HepG2 (cell line): ENCODE measurements around the gene C2CD2. TPM values are rescaled to one million over a fixed set of nuclear protein-coding genes. Genes with fewer than 3 reads are reported as not detected.

ENCODE experiments used
- ATAC-seq: fragments of 200-7000 bp; cut with Tn5 transposase; 3 replicates; pipeline ENCODE4 v1.9.1; 2020; ENCODE audit warnings: mild to moderate bottlenecking, moderate library complexity
- Bru-seq: library from RNA; stranded (reverse); fragments of 400-500 nt; gene quantifications from one replicate; lab custom pipeline; 2021; lab: Mats Ljungman, UMichigan
- BruChase-seq, 2 experiments: library from RNA; stranded (reverse); fragments of 400-500 nt; gene quantifications; one replicate each; lab custom pipeline; 2021; lab: Mats Ljungman, UMichigan
- BruUV-seq: library from RNA; stranded (reverse); fragments of 400-500 nt; replicated peaks from 2 replicates; lab custom pipeline; 2021; lab: Mats Ljungman, UMichigan
- CTCF ChIA-PET: fragments of 300-600 bp; formaldehyde crosslinking; extraction: SDS; loops from one replicate; lab custom pipeline; 2021; ENCODE audit warnings: low total read pairs, inconsistent platforms, low intra/inter-chr PET ratio; lab: Yijun Ruan, JAX
- POLR2A ChIA-PET: fragments of 350-600 bp; sonication (Branson Sonifier 250); formaldehyde crosslinking; loops from one replicate; lab custom pipeline; 2020; ENCODE audit warnings: antibody characterized with exemption, inconsistent platforms; lab: Yijun Ruan, JAX
- DNase-seq: peaks from one replicate; pipeline ENCODE4 v3.0.0-alpha.2; 2015; ENCODE audit warnings: low spot score
- FAIRE-seq: peaks from 3 replicates; lab custom pipeline; 2011; peaks lifted over from hg19 to GRCh38; lab: Jason Lieb, UNC
- H2AFZ ChIP-seq: one replicate; pipeline ENCODE4 v1.6.1; 2011; ENCODE audit warnings: low read length, inconsistent platforms
- H3K27ac ChIP-seq: fragments of 300-600 bp; 3 replicates; pipeline ENCODE4 v1.8.0; 2011; ENCODE audit warnings: mixed run types, mild to moderate bottlenecking, mixed read lengths, low read length, inconsistent platforms; ENCODE audit not compliant: insufficient read depth; ENCODE audit errors: extremely low read length
- H3K27me3 ChIP-seq, 2 experiments: fragments of 200-600 bp in 1 of 2; 2 replicates in 1 of 2; 3 replicates in 1 of 2; pipeline versions ENCODE4 v1.6.0 to v1.8.0; 2011; ENCODE audit warnings: low read length in 2 of 2, mild to moderate bottlenecking in 2 of 2, moderate library complexity in 2 of 2, inconsistent platforms in 1 of 2; ENCODE audit not compliant: insufficient read depth in 2 of 2, control insufficient read depth in 1 of 2
- H3K36me3 ChIP-seq, 2 experiments: fragments of 200-600 bp in 1 of 2; replicated peaks in 1 of 2; 2 replicates in 1 of 2; 3 replicates in 1 of 2; pipeline versions ENCODE4 v1.5.1 to v1.8.0; 2011; ENCODE audit warnings: low read length in 2 of 2, inconsistent platforms in 1 of 2; ENCODE audit not compliant: insufficient read depth in 2 of 2, control insufficient read depth in 1 of 2
- H3K4me1 ChIP-seq: 2 replicates; pipeline ENCODE4 v1.5.1; 2012; ENCODE audit warnings: low read length, inconsistent platforms; ENCODE audit not compliant: insufficient read depth
- H3K4me2 ChIP-seq: 2 replicates; pipeline ENCODE4 v1.6.0; 2011; ENCODE audit warnings: low read depth, low read length, inconsistent platforms
- H3K4me3 ChIP-seq, 3 experiments: fragments of 200-600 bp in 1 of 3; sonication (generic), shearing (Covaris generic) in 1 of 3; replicated peaks in 1 of 3; 2 replicates each; pipeline ENCODE4 v1.5.1; 2011 to 2016; ENCODE audit warnings: low read length in 3 of 3, inconsistent platforms in 2 of 3, low read depth in 2 of 3, mild to moderate bottlenecking in 2 of 3, control low read depth in 1 of 3, mixed read lengths in 1 of 3; ENCODE audit not compliant: insufficient read depth in 1 of 3
- H3K79me2 ChIP-seq: one replicate; pipeline ENCODE4 v1.6.1; 2011; ENCODE audit warnings: low read length, inconsistent platforms; ENCODE audit not compliant: insufficient read depth
- H3K9ac ChIP-seq: 2 replicates; pipeline ENCODE4 v1.6.0; 2011; ENCODE audit warnings: mild to moderate bottlenecking, low read depth, low read length, inconsistent platforms; ENCODE audit not compliant: insufficient read depth
- H3K9me3 ChIP-seq: 2 replicates; pipeline ENCODE4 v1.5.1; 2012; ENCODE audit warnings: mild to moderate bottlenecking, low read length
- H4K20me1 ChIP-seq: 2 replicates; pipeline ENCODE4 v1.6.0; 2011; ENCODE audit warnings: inconsistent platforms, mild to moderate bottlenecking, low read length, moderate library complexity; ENCODE audit not compliant: insufficient read depth
- CEBPB ChIP-seq: IDR thresholded peaks from 2 replicates; pipeline ENCODE4 v1.6.1; 2011; ENCODE audit warnings: low read depth, low read length, improper control_type of control experiment, borderline replicate concordance
- ERF ChIP-seq: IDR thresholded peaks from 2 replicates; pipeline ENCODE4 v1.6.1; 2018; ENCODE audit warnings: missing biosample characterization, missing genetic modification reagents
- JUNB ChIP-seq: sonication (generic); formaldehyde crosslinking; IDR thresholded peaks from 2 replicates; pipeline ENCODE4 v1.8.0; 2022; ENCODE audit warnings: missing genetic modification reagents, mild to moderate bottlenecking, borderline replicate concordance
- RARG ChIP-seq: sonication (generic); formaldehyde crosslinking; IDR thresholded peaks from 2 replicates; pipeline ENCODE4 v1.4.0; 2020; ENCODE audit warnings: low read depth, mild to moderate bottlenecking, missing genetic modification reagents
- SRSF1 ChIP-seq: fragments of 200-400 bp; formaldehyde crosslinking; optimal IDR thresholded peaks from 2 replicates; pipeline ENCODE3; 2017; ENCODE audit warnings: mild to moderate bottlenecking, low read depth, low read length, moderate library complexity
- ZFYVE20 ChIP-seq: sonication (generic); formaldehyde crosslinking; IDR thresholded peaks from 2 replicates; pipeline ENCODE4 v1.8.0; 2023; ENCODE audit warnings: low read depth, mild to moderate bottlenecking, moderate library complexity, missing genetic modification reagents, borderline replicate concordance
- ZMAT3 ChIP-seq: sonication (generic); formaldehyde crosslinking; conservative IDR thresholded peaks from 2 replicates; pipeline ENCODE4 v1.7.0; 2021; ENCODE audit warnings: missing genetic modification reagents
- ZNF34 ChIP-seq: sonication (generic); formaldehyde crosslinking; IDR thresholded peaks from 2 replicates; pipeline ENCODE4 v1.4.0; 2020; ENCODE audit warnings: mild to moderate bottlenecking, missing genetic modification reagents, borderline replicate concordance
- ZNF484 ChIP-seq: sonication (generic); formaldehyde crosslinking; IDR thresholded peaks from 2 replicates; pipeline ENCODE4 v1.5.1; 2020; ENCODE audit warnings: mild to moderate bottlenecking, low read depth, missing genetic modification reagents, borderline replicate concordance
- ZNF879 ChIP-seq: sonication (generic); formaldehyde crosslinking; IDR thresholded peaks from 2 replicates; pipeline ENCODE4 v1.8.1; 2023; ENCODE audit warnings: missing genetic modification reagents
- ZSCAN25 ChIP-seq: sonication (generic); formaldehyde crosslinking; IDR thresholded peaks from 2 replicates; pipeline ENCODE4 v1.8.0; 2022; ENCODE audit warnings: mild to moderate bottlenecking, missing genetic modification reagents
- WGBS: methylation state at CpG from one replicate; pipeline ENCODE4 v1.1.6; 2017; ENCODE audit warnings: low lambda C conversion rate; 5-methylcytosine and 5-hydroxymethylcytosine counted together
- in situ Hi-C: cut with HindIII; loops from 2 replicates; pipeline ENCODE4 v1.10.0; 2017; ENCODE audit warnings: low pct_unique_long_range_greater_than_20kb; ENCODE audit not compliant: extremely low pct_ligation_motif_present
- intact Hi-C: fragments of 100-400 bp; cut with micrococcal nuclease; formaldehyde crosslinking; loops from one replicate; pipeline ENCODE4 v1.10.0; 2022; ENCODE audit not compliant: unreplicated experiment
- long read RNA-seq, 2 experiments: library from RNA in 1 of 2; library from polyadenylated mRNA in 1 of 2; stranded (forward) in 1 of 2; unstranded in 1 of 2; transcript quantifications; one replicate each; pipeline ENCODE4 v2.0.0, GENCODE V29; 2019 to 2022
- polyA minus RNA-seq, 3 experiments: library from RNA; depleted of rRNA, polyadenylated mRNA; stranded (reverse); fragments of >200 nt; gene quantifications; 2 replicates each; pipeline ENCODE4 v1.2.3, GENCODE V29; 2011; ENCODE audit warnings: low replicate concordance in 1 of 3
- polyA plus RNA-seq, 8 experiments: library from polyadenylated mRNA; depleted of rRNA in 3 of 8; stranded (reverse) in 7 of 8; unstranded in 1 of 8; fragments of >200 nt; fragmentation: Illumina TruSeq in 4 of 8; extraction: Trizol in 4 of 8; gene quantifications; 2 replicates each; pipeline versions ENCODE4 v1.2.1 to v1.2.3, GENCODE V29; 2011 to 2016; ENCODE audit warnings: low read depth in 4 of 8, missing spikeins in 1 of 8, mixed read lengths in 1 of 8; ENCODE audit not compliant: insufficient read depth in 1 of 8
- total RNA-seq, 5 experiments: library from RNA; depleted of rRNA; stranded (reverse); fragments of >200 nt; fragmentation: Illumina TruSeq; extraction: Trizol; gene quantifications; 2 replicates each; pipeline ENCODE4 v1.2.3, GENCODE V29; 2016; ENCODE audit warnings: low read depth in 1 of 5
- TF ChIP-seq, protein P1 (sequence below): IDR thresholded peaks from 2 replicates; pipeline ENCODE4 v1.4.0; 2020; ENCODE audit warnings: mild to moderate bottlenecking, missing genetic modification reagents
- TF ChIP-seq, protein P2 (sequence below): sonication (generic); formaldehyde crosslinking; conservative IDR thresholded peaks from 2 replicates; pipeline ENCODE4 v1.4.0; 2020; ENCODE audit warnings: missing genetic modification reagents

The C2CD2 gene
- total RNA-seq (2016; rRNA removed; fragmentation: Illumina TruSeq; extraction: Trizol) = 10.4 and 12.5 TPM in 2 replicates
- total RNA-seq (2016; cell fraction: cytosol; rRNA removed; fragmentation: Illumina TruSeq; extraction: Trizol; ENCODE audit: low read depth) = 7.3 and 11.5 TPM in 2 replicates
- 10.9 and 12.2 TPM in 2 replicates for total RNA-seq (2016; cell fraction: insoluble cytoplasmic fraction; rRNA removed; fragmentation: Illumina TruSeq; extraction: Trizol)
- total RNA-seq (2016; cell fraction: membrane; rRNA removed; fragmentation: Illumina TruSeq; extraction: Trizol) = 9.5 and 12.2 TPM in 2 replicates
- 14.5 and 19.4 TPM in 2 replicates for total RNA-seq (2016; cell fraction: nucleus; rRNA removed; fragmentation: Illumina TruSeq; extraction: Trizol)
- polyA plus RNA-seq (2011; rRNA removed) = 19.5 and 19.7 TPM in 2 replicates
- 11.6 and 12.9 TPM in 2 replicates for polyA plus RNA-seq (2011; cell fraction: cytosol; rRNA removed)
- polyA plus RNA-seq (2011; cell fraction: nucleus; rRNA removed) = 29.5 and 36.3 TPM in 2 replicates
- polyA plus RNA-seq (2012) = 8.1 and 8.7 TPM in 2 replicates
- polyA plus RNA-seq (2016; cell fraction: cytosol; fragmentation: Illumina TruSeq; extraction: Trizol; ENCODE audit: low read depth) = 1.3 and 1.9 TPM in 2 replicates
- 7.6 and 8.0 TPM in 2 replicates for polyA plus RNA-seq (2016; cell fraction: insoluble cytoplasmic fraction; fragmentation: Illumina TruSeq; extraction: Trizol; ENCODE audit: low read depth)
- 3.9 and 4.6 TPM in 2 replicates for polyA plus RNA-seq (2016; cell fraction: membrane; fragmentation: Illumina TruSeq; extraction: Trizol; ENCODE audit: low read depth)
- 22.5 and 23.5 TPM in 2 replicates for polyA plus RNA-seq (2016; cell fraction: nucleus; fragmentation: Illumina TruSeq; extraction: Trizol; ENCODE audit: insufficient read depth, low read depth)
- 80.5 and 82.8 TPM in 2 replicates for polyA minus RNA-seq (2011; rRNA and poly(A)+ RNA removed; ENCODE audit: low replicate concordance)
- 15.5 and 21.5 TPM in 2 replicates for polyA minus RNA-seq (2011; cell fraction: cytosol; rRNA and poly(A)+ RNA removed)
- 34.5 and 38.3 TPM in 2 replicates for polyA minus RNA-seq (2011; cell fraction: nucleus; rRNA and poly(A)+ RNA removed)
- percentile 62 among the genes with signal in this experiment for Bru-seq, nascent RNA
- BruChase-seq, experiment 1, labeled RNA remaining after a 6-hour chase = percentile 78 among the genes with signal in this experiment
- BruChase-seq, experiment 2, labeled RNA remaining after a 2-hour chase = percentile 75 among the genes with signal in this experiment
- long read RNA-seq, experiment 1, partial matches to known transcripts = 1 of 2 reads
- long read RNA-seq, experiment 1, other reads (novel, unspliced or antisense) = 1 of 2 reads
- long read RNA-seq, experiment 2, full-length matches to known transcripts = 2 of 25 reads
- long read RNA-seq, experiment 2, partial matches to known transcripts = 2 of 25 reads
- long read RNA-seq, experiment 2, other reads (novel, unspliced or antisense) = 21 of 25 reads

DNA sequence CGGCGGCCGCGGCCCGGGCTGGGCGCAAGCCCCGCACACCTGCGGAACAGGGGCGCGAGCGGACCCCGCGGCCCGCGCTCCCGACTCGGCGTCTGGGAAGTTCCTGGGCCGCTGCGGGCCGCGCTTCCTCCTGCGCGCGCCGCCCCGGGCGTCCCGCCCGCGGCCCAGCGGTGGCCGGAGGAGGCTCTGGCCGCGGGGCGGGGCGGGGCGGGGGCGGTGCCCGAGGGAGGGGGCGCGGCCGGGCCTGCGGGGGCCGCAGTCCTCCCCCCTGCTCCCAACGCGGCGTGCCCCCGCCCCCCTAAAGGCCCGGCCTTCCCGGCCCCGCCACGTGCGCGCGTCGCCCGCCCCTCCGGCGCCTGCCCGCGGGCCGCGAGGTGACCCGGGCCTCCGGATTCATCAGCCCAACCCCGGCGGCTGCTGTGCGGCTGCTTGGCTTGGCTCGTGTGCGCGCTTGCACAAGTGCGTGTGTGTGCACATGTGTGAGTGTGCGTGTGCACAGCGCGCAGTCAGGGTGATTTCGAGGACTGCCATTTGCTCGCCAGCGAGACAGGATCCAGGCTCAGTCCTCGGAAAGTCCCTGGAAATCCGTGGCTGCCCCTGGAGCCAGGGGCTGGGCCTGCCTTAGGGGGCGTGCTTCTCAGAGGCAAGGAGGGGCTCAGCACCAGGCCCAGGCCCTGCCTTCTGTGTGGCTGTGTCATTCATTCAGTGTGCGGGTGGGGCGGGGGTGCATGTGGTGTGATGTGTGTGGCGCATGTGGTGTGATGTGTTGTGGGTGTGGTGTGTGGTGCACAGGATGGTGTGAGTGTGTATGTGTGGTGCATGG, at the start of gene C2CD2:
Gene C2CD2 (minus strand): TSS at position 188 of the 823 bp plus-strand sequence. CDS start 370 bp downstream, outside the sequence.
- ChIA-PET POLR2A (interaction anchor here (2.4 kb wide), 1 partner anchor 27 kb away, joined by 11 read pairs; no protein-coding TSS in a partner anchor), CTCF (no interaction called here)
- Histone ChIP-seq H3K27me3 (no peaks in the 10 kb centered on the region), H3K4me3 (peak within 1 kb of the TSS; percentile 54 to 75 (median 54)), H3K4me1 (peaks cover 76% of the 10 kb centered on the region), H3K9ac (peak within 1 kb of the TSS; percentile 72), H3K9me3 (no peaks in the 10 kb centered on the region), H3K27ac (peak within 1 kb of the TSS; percentile 48), H3K4me2 (peak within 1 kb of the TSS; percentile 91), H4K20me1 (no peaks in the 10 kb centered on the region), H3K36me3 (no peaks in the 10 kb centered on the region), H3K79me2 (peaks cover 21% of the 10 kb centered on the region), H2AFZ (no peak within 1 kb of the TSS)
- FAIRE-seq (peak; percentile 72), DNase-seq (peak; percentile 55), ATAC-seq (peak; percentile 53)
- intact Hi-C loops (no loop called here), in situ Hi-C loops (loop anchor here (10.0 kb wide), 1 partner anchor 161 kb away; no protein-coding TSS in a partner anchor)
- no TSS peak for BruUV-seq
- 13% methylated on average over 20 of the region's 85 CpGs for WGBS
- TF ChIP-seq ZNF34 = 0 out of 2 replicates have a peak, but pooled peaks have one; percentile 20
- TF ChIP-seq ERF (CRISPR knock-in tag) = peak; percentile 61
- TF ChIP-seq ZSCAN25 = peak; percentile 74
- TF ChIP-seq, protein P1, sequence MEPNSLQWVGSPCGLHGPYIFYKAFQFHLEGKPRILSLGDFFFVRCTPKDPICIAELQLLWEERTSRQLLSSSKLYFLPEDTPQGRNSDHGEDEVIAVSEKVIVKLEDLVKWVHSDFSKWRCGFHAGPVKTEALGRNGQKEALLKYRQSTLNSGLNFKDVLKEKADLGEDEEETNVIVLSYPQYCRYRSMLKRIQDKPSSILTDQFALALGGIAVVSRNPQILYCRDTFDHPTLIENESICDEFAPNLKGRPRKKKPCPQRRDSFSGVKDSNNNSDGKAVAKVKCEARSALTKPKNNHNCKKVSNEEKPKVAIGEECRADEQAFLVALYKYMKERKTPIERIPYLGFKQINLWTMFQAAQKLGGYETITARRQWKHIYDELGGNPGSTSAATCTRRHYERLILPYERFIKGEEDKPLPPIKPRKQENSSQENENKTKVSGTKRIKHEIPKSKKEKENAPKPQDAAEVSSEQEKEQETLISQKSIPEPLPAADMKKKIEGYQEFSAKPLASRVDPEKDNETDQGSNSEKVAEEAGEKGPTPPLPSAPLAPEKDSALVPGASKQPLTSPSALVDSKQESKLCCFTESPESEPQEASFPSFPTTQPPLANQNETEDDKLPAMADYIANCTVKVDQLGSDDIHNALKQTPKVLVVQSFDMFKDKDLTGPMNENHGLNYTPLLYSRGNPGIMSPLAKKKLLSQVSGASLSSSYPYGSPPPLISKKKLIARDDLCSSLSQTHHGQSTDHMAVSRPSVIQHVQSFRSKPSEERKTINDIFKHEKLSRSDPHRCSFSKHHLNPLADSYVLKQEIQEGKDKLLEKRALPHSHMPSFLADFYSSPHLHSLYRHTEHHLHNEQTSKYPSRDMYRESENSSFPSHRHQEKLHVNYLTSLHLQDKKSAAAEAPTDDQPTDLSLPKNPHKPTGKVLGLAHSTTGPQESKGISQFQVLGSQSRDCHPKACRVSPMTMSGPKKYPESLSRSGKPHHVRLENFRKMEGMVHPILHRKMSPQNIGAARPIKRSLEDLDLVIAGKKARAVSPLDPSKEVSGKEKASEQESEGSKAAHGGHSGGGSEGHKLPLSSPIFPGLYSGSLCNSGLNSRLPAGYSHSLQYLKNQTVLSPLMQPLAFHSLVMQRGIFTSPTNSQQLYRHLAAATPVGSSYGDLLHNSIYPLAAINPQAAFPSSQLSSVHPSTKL (CRISPR knock-in tag) = no peak
- no peak for TF ChIP-seq SRSF1
- TF ChIP-seq, protein P2, sequence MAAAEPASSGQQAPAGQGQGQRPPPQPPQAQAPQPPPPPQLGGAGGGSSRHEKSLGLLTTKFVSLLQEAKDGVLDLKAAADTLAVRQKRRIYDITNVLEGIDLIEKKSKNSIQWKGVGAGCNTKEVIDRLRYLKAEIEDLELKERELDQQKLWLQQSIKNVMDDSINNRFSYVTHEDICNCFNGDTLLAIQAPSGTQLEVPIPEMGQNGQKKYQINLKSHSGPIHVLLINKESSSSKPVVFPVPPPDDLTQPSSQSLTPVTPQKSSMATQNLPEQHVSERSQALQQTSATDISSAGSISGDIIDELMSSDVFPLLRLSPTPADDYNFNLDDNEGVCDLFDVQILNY (CRISPR knock-in tag) = no peak
- TF ChIP-seq ZFYVE20 (CRISPR knock-in tag) = no peak
- TF ChIP-seq ZNF879 (CRISPR knock-in tag) = no peak
- TF ChIP-seq CEBPB = no peak
- no peak for TF ChIP-seq ZNF484
- no peak; the same call in 1 of the 2 replicates for TF ChIP-seq ZMAT3 (CRISPR knock-in tag)
- TF ChIP-seq RARG (CRISPR knock-in tag) = no peak
- peak; percentile 26; the same call in 1 of the 2 replicates for TF ChIP-seq JUNB (CRISPR knock-in tag)
